GM12873 (cell line): ENCODE measurements around the gene CD82.

Source experiments
- TF ChIP-seq, protein P1 (sequence below): IDR thresholded peaks from 2 replicates; pipeline ENCODE4 v1.5.1; 2012; ENCODE audit warnings: low read depth, mild to moderate bottlenecking, moderate library complexity, low read length, control low read depth; ENCODE audit not compliant: insufficient read depth; ENCODE audit errors: missing control alignments

The CD82 gene

DNA sequence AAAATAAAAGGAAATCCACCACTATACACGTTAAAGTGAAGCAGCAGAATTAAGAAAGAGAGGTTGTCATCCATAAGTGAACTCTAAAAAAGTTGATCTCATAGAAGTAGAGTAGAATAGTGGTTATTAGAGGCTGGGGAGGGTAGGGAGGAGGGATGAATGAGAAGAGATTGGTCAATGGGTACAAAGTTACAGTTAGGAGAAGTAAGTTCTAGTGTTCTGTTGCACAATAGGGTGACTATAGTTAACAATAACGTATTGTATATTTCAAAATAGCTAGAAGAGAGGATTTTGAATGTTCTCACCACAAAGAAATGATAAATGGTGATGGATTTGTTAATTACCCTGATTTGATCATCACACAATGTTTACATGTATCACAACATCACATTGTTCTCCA is 72.0 kb downstream of the CD82 start:
- TF ChIP-seq, protein P1, sequence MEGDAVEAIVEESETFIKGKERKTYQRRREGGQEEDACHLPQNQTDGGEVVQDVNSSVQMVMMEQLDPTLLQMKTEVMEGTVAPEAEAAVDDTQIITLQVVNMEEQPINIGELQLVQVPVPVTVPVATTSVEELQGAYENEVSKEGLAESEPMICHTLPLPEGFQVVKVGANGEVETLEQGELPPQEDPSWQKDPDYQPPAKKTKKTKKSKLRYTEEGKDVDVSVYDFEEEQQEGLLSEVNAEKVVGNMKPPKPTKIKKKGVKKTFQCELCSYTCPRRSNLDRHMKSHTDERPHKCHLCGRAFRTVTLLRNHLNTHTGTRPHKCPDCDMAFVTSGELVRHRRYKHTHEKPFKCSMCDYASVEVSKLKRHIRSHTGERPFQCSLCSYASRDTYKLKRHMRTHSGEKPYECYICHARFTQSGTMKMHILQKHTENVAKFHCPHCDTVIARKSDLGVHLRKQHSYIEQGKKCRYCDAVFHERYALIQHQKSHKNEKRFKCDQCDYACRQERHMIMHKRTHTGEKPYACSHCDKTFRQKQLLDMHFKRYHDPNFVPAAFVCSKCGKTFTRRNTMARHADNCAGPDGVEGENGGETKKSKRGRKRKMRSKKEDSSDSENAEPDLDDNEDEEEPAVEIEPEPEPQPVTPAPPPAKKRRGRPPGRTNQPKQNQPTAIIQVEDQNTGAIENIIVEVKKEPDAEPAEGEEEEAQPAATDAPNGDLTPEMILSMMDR = no peak

DNA sequence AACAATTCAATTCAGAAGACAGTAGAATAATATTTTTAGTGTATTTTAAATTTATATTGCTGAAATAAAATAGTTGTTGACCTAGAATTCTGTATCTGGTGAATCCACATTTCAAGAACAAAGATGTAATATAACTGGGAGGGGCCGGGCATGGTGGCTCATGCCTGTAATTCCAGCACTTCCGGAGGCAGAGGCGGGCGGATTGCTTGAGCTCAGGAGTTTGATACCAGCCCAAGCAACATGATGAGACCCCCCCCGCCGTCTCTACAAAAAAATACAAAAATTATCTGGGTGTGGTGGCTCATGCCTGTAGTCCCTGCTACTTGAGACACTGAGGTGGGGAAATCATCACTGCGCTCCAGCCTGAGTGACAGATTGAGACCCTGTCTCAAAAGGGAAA is 72.6 kb downstream of the CD82 start:
- TF ChIP-seq, protein P1 = no peak

GRCh38 chr11:44643217-44643616 is 77.8 kb downstream of the CD82 start:
- TF ChIP-seq, protein P1 = no peak

GRCh38 chr11:44645827-44646226 is 80.4 kb downstream of the CD82 start:
- TF ChIP-seq, protein P1 = no peak

GRCh38 chr11:44648109-44648508 is 82.6 kb downstream of the CD82 start:
- TF ChIP-seq, protein P1 = no peak

DNA sequence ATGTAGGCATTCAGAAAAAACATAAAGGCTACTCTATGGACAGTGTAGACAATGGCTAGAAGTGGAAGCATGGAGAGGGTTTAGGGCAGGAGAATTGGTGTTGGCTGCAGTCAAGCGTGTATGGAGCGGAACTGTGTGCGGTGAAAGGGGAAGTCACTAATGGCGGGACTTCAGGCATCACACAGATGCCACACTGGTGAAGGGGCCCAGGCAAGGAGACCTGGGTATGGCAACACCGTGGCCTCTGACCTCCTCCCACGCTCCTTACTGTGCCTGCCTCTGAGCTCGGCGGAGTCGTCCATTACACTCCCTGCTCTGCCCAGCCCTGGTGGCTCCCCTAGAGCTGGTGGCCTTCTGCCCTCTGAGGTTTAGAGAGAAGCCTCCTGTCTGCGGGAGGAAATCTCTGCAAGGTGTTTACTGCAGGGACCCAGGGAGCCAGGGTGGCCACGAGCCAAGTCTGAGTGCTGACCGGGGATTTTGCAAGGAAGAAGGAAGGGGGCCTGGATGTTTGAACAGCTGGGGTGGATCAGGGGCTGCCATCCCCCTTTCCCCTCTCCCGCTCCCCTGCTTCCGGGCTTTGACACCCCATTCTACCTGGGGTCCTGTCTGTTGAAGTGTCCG is 86.2 kb downstream of the CD82 start:
- TF ChIP-seq, protein P1 = no peak

GRCh38 chr11:44652901-44653644 is 87.6 kb downstream of the CD82 start:
- TF ChIP-seq, protein P1 = no peak
